Skeletal muscle tissue (tissue), 4 donors: ENCODE results near the gene TIRAP. TPM values are rescaled to one million over a fixed set of nuclear protein-coding genes. Genes with fewer than 3 reads are reported as not detected.

Experiments
- H3K27ac ChIP-seq: one replicate; pipeline ENCODE4 v1.7.0; 2013; ENCODE audit warnings: mild to moderate bottlenecking, low read depth, low read length, inconsistent platforms
- H3K27me3 ChIP-seq, 3 donors: one replicate each; pipeline ENCODE4 v1.7.0; 2013; ENCODE audit warnings: low read length in 3 of 3; ENCODE audit not compliant: control insufficient read depth in 3 of 3, insufficient read depth in 3 of 3
- H3K36me3 ChIP-seq, 3 donors: one replicate each; pipeline ENCODE4 v1.7.0; 2013; ENCODE audit warnings: low read length in 3 of 3; ENCODE audit not compliant: control insufficient read depth in 3 of 3, insufficient read depth in 3 of 3
- H3K4me1 ChIP-seq, 3 donors: one replicate each; pipeline ENCODE4 v1.7.0; 2013; ENCODE audit warnings: low read length in 3 of 3, mild to moderate bottlenecking in 3 of 3; ENCODE audit not compliant: control insufficient read depth in 3 of 3, insufficient read depth in 3 of 3
- H3K4me3 ChIP-seq, 3 donors: one replicate each; pipeline ENCODE4 v1.7.0; 2013; ENCODE audit warnings: low read length in 3 of 3
- H3K9ac ChIP-seq, 3 donors: one replicate each; pipeline ENCODE4 v1.7.0; 2013; ENCODE audit warnings: low read length in 3 of 3, mild to moderate bottlenecking in 3 of 3, moderate library complexity in 2 of 3, low read depth in 1 of 3
- H3K9me3 ChIP-seq, 3 donors: one replicate each; pipeline ENCODE4 v1.7.0; 2013; ENCODE audit warnings: low read length in 3 of 3; ENCODE audit not compliant: control insufficient read depth in 3 of 3
- total RNA-seq: library from RNA; depleted of rRNA; stranded (reverse); fragments of >200 nt; gene quantifications from one replicate; pipeline ENCODE4 v1.2.3, GENCODE V29; 2014
- donor health status: Osteomylitis.

TIRAP gene
- total RNA-seq, 1 donor from 2014 or later = 3.1 TPM

DNA sequence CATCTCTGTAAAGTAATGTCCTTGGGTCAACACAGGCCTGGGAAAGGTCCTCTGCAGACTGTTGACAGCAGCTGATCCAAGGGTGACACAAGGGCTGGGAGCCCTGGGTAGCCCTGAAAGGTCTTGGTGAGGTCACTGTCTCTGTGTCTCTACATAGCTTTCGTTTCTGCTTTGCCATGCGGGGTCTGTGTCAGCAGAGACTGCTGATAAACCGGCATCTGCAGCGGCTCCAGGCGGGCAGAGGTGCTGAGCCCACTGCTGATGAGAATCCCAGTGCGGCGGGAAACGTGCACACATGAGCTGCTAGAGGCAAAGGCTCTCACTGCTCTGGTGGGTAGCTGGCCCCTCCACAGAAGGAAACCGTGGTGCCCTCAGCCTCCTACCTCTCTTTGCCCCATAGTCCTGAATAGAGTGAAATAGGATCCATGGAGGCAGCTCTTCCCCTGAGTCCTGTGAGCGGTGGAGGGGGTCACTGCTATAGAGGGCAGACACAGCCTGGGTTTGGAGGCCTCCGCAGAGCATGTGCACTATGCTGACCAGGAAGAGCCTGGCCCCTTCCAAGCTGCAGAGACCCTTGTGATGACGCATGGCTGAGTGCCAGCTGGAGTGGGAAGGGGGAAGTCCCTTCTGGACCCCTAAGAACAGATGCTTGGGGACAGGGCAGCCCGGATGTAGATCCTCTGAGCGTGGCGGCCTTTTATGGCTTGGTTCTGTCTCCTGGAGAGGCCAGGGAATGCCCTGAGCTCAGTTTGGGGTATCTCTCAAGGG, 54.8 kb downstream of the TIRAP start:
- H3K27ac ChIP-seq = no peak overlapping the region

DNA sequence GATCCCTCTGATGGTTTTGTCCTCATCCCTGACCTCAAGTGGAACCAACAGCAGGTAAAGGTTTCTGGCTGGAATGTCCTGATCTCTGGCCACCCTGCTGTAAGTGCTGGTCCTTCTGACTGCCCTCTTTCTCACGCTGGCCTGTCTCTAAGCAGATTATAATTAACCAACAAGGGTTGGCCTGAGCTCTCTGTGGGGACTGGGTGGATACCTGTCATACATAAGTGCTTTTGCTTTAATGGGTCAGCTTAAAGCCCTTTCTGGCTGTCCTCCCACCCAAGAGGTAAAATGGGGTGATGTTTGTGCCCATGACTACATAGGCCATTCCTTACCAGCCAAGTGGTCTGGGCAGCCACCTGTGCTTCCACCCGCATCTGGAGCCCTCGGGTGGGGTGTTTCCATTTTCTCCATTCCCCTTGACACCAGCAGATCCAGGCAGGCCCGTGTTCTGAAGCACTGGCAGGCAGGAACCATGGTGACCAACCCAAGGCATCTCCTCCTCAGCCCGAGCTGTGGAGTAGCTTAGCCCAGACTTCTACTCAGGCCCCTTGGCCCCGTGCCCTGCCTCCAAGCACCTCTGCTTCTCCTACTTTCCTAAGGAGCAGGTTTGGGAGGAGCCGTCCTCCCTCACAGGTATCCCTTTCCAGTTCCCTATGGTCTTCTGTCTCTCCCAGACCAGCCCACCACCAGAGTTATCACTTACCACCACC, 55.6 kb downstream of the TIRAP start:
- Histone ChIP-seq H3K4me3 (no peak overlapping the region), H3K9ac (no peak overlapping the region), H3K36me3 (peaks cover 20 to 26% (median 23%) of the 10 kb centered on the region in 3 donors), H3K4me1 (peaks cover 36 to 53% (median 49%) of the 10 kb centered on the region in 3 donors), H3K27me3 (no peaks in the 10 kb centered on the region), H3K27ac (no peak overlapping the region), H3K9me3 (no peaks in the 10 kb centered on the region)

More for the DNA sequence above, 54.8 kb downstream of the TIRAP start:
- H3K4me3 ChIP-seq = no peak overlapping the region
- no peaks in the 10 kb centered on the region for H3K9me3 ChIP-seq
- no peaks in the 10 kb centered on the region for H3K27me3 ChIP-seq
- H3K9ac ChIP-seq = peak overlapping the region in 1 of 3 donors; percentile 1
- H3K36me3 ChIP-seq = peaks cover 15 to 21% (median 17%) of the 10 kb centered on the region in 3 donors
- peaks cover 36 to 53% (median 53%) of the 10 kb centered on the region in 3 donors for H3K4me1 ChIP-seq

DNA sequence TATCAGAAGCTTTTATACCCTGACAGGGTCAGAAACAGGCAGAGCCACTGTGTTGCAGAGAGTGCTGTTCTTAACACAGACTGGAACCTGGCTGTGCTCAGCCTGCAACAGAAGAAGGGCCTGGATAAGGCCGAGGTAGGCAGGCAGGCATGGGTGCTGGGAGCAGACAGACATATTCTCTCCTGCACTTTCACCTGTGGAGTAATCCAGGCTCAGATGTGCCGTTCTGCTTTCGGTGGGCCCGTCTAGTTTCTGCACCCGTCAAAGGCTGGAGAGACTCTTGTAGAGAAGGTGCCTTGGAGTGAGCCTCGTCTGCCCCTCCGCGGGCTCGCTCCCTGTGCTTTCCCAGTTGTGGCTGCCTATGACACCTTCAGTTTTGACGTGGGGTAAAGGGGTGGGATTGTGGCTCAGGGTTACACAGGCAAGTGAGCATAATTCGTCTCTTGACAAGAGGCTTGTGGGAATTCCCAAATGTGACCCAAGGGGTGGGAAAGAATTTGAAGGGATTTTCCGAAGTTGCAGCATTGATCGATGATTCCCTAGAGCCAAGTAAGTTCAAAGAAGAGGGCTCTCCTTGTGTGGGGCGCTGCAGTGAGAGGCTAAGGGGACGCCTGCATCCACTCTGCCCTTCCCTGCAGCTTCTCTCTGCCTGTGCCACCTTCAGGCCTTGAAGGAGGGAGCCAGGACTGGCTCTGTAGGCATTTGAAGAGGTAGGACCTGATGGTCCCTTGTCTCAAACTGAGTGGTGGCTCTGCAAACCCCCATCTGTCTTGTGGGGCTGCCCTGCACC, 56.4 kb downstream of the TIRAP start:
- Histone ChIP-seq H3K27ac (no peak overlapping the region), H3K27me3 (no peaks in the 10 kb centered on the region), H3K9ac (no peak overlapping the region), H3K36me3 (peaks cover 28 to 33% (median 30%) of the 10 kb centered on the region in 3 donors), H3K9me3 (no peaks in the 10 kb centered on the region), H3K4me3 (no peak overlapping the region), H3K4me1 (peaks cover 36 to 53% (median 49%) of the 10 kb centered on the region in 3 donors)

DNA sequence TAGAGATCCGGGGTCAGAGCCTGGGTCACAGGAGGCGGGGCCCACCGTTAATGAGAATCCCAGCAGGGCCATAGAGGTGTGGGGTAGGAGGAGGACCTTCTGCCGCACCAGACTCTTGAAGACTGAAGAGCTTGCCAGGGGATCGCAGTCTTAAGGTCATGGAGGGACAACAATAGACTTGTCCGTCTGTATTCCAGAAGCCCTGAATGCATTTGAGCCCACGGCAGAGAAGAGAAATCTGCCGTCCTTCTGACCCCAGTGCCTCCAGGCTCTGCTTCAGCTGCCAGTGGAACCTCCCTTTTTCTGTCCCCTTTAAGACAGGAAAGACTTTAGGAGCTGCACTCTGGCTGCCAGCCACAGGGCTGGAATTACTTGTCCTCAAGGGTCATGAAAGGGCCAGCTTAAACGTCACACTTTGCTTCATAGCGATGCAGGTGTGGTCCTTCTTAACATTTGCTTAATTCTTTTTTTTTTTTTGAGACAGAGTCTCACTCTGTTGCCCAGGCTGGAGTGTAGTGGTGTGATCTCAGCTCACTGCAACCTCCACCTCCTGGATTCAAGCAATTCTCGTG, 57.1 kb downstream of the TIRAP start:
- Histone ChIP-seq H3K27me3 (no peaks in the 10 kb centered on the region), H3K9me3 (no peaks in the 10 kb centered on the region), H3K36me3 (peaks cover 27 to 36% (median 35%) of the 10 kb centered on the region in 3 donors), H3K27ac (no peak overlapping the region), H3K9ac (peak overlapping the region in 1 of 3 donors; percentile 40), H3K4me3 (no peak overlapping the region), H3K4me1 (peaks cover 35 to 51% (median 46%) of the 10 kb centered on the region in 3 donors)

DNA sequence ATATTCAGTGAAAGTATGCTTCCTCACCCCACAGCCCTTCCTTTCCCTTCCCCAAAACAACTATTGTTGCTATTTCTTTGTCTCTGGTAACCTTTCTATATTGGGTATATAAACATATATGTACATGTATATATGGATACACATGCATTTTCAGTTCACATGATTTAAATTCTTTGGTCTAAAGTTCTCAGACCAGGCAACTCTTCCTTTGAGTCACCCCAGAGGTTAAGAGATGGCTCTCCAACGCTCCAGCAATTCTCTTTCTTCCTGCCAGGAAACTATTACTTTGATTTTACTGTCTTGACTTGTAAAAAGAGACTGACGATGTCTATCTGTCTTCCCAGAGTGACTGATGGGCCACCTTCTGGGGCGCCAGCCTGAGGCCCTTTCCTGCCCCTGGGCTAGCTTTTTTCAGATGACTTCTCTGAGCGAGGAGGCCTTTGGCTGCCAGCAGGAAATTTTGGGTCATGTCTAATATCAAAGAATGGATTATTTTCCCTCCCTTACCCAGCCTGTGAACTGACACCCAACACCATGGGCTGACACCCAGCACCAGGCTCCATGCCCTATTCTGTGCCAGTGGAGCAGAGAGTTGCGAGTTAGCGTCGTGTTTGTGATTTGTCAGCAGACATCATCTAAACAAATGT, 58.2 kb downstream of the TIRAP start:
- no peak overlapping the region for H3K27ac ChIP-seq
- peaks cover 31 to 46% (median 42%) of the 10 kb centered on the region in 3 donors for H3K4me1 ChIP-seq
- H3K9ac ChIP-seq = peak overlapping the region in 1 of 3 donors; percentile 34
- H3K9me3 ChIP-seq = no peaks in the 10 kb centered on the region
- H3K27me3 ChIP-seq = no peaks in the 10 kb centered on the region
- H3K36me3 ChIP-seq = peaks cover 32 to 41% (median 33%) of the 10 kb centered on the region in 3 donors
- no peak overlapping the region for H3K4me3 ChIP-seq

DNA sequence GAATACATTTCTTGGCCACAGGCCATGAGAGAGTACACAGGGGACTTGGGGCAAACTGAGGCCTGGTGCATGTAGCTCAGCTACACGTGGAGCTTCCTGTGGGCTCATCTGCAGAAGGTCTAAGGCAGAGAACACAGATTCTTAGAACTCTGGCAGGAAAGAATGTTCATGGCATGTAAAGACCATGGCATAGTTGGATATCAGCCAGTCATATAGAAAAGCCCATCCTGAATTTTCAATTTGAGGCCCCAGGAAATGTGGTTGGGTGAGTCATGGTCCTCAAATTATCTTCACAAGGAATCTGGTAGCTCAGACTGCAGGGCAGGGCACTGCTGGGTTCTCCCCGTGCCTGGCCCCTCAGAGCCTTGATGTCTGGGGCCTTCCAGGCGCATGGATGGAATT, 58.9 kb downstream of the TIRAP start:
- Histone ChIP-seq H3K27me3 (no peaks in the 10 kb centered on the region), H3K4me1 (peaks cover 34 to 44% (median 42%) of the 10 kb centered on the region in 3 donors), H3K27ac (no peak overlapping the region), H3K4me3 (no peak overlapping the region), H3K9ac (peak overlapping the region in 1 of 3 donors; percentile 34), H3K36me3 (peaks cover 31 to 44% (median 32%) of the 10 kb centered on the region in 3 donors), H3K9me3 (no peaks in the 10 kb centered on the region)

DNA sequence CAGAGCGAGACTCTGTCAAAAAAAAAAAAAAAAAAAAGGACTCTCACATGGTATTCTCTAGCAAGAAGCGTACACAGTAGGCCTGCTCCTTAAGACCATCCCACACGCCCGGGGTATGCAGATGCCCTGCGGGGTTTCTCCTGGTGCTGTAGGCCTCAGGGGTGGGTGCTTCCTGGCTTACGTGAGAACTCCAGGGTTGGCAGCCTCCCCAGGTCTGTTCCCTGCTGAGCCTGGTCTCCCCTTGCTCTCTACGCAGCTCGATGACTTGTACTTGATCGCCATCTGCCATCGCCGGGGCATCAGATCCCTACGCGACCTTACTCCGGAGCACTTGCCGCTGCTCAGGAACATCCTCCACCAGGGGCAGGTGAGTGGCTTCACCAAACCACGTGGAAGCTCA, 60.2 kb downstream of the TIRAP start:
- Histone ChIP-seq H3K9ac (no peak overlapping the region), H3K9me3 (no peaks in the 10 kb centered on the region), H3K4me3 (no peak overlapping the region), H3K4me1 (peaks cover 31 to 40% (median 40%) of the 10 kb centered on the region in 3 donors), H3K27me3 (no peaks in the 10 kb centered on the region), H3K36me3 (peaks cover 27 to 44% (median 36%) of the 10 kb centered on the region in 3 donors), H3K27ac (no peak overlapping the region)
